GM12878 (cell line): Measurements from ENCODE around the gene DMKN. TPM values are rescaled to one million over a fixed set of nuclear protein-coding genes. Genes with fewer than 3 reads are reported as not detected.

Experiments
- ATAC-seq: fragments of 200-7000 bp; cut with Tn5 transposase; 3 replicates; pipeline ENCODE4 v1.9.1; 2020; ENCODE audit warnings: mild to moderate bottlenecking, moderate library complexity
- BruUV-seq: library from RNA; stranded (reverse); fragments of 400-500 nt; replicated peaks from 2 replicates; lab custom pipeline; 2021; lab: Mats Ljungman, UMichigan
- CTCF ChIA-PET: fragments of 300-600 bp; sonication (Branson Sonifier 250); formaldehyde crosslinking; extraction: SDS; loops from one replicate; lab custom pipeline; 2021; ENCODE audit warnings: inconsistent platforms; lab: Yijun Ruan, JAX
- POLR2A ChIA-PET: fragments of 350-600 bp; formaldehyde crosslinking; extraction: SDS; loops from one replicate; lab custom pipeline; 2021; ENCODE audit warnings: inconsistent platforms; lab: Charles Lee
- RAD21 ChIA-PET: fragments of 300-600 bp; sonication (Branson Sonifier 250); formaldehyde crosslinking; loops from one replicate; lab custom pipeline; 2023; ENCODE audit warnings: antibody characterized with exemption; ENCODE audit not compliant: unreplicated experiment; lab: Charles Lee
- SMC1A ChIA-PET: fragments of 300-600 bp; sonication (Branson Sonifier 250); formaldehyde crosslinking; loops from one replicate; lab custom pipeline; 2023; ENCODE audit not compliant: unreplicated experiment, uncharacterized antibody; lab: Charles Lee
- DNase-seq: peaks from one replicate; pipeline ENCODE4 v3.0.0-alpha.2; 2011; ENCODE audit warnings: low read depth, low spot score
- FAIRE-seq: peaks from 3 replicates; lab custom pipeline; 2011; peaks lifted over from hg19 to GRCh38; lab: Jason Lieb, UNC
- H2AFZ ChIP-seq: 2 replicates; pipeline ENCODE4 v1.6.0; 2011; ENCODE audit warnings: low read depth, low read length, control low read depth; ENCODE audit not compliant: control insufficient read depth
- H3K27ac ChIP-seq: 2 replicates; pipeline ENCODE4 v1.5.1; 2011; ENCODE audit warnings: control low read depth; ENCODE audit not compliant: control insufficient read depth, insufficient read depth
- H3K27me3 ChIP-seq, 2 experiments: replicated peaks in 1 of 2; 2 replicates each; pipeline versions ENCODE4 v1.6.0 to v1.6.1; 2011; ENCODE audit warnings: low read length in 1 of 2; ENCODE audit not compliant: control insufficient read depth in 2 of 2, insufficient read depth in 2 of 2
- H3K36me3 ChIP-seq, 2 experiments: 2 replicates each; pipeline ENCODE4 v1.5.1; 2011; ENCODE audit warnings: low read length in 1 of 2; ENCODE audit not compliant: control insufficient read depth in 2 of 2, insufficient read depth in 2 of 2
- H3K4me1 ChIP-seq: 2 replicates; pipeline ENCODE4 v1.6.1; 2011; ENCODE audit warnings: mild to moderate bottlenecking, low read length, moderate library complexity, mixed read lengths; ENCODE audit not compliant: control insufficient read depth, insufficient read depth
- H3K4me2 ChIP-seq: 2 replicates; pipeline ENCODE4 v1.6.0; 2011; ENCODE audit warnings: control low read depth; ENCODE audit not compliant: control insufficient read depth, insufficient read depth
- H3K4me3 ChIP-seq: fragments of 200-600 bp; sonication (generic); 2 replicates; pipeline ENCODE4 v1.5.1; 2016
- H3K79me2 ChIP-seq: 2 replicates; pipeline ENCODE4 v1.6.0; 2011; ENCODE audit warnings: low read length; ENCODE audit not compliant: control insufficient read depth, insufficient read depth
- H3K9ac ChIP-seq: 2 replicates; pipeline ENCODE4 v1.8.0; 2011; ENCODE audit warnings: low read length, control low read depth, mixed read lengths; ENCODE audit not compliant: control insufficient read depth, insufficient read depth
- H3K9me3 ChIP-seq: replicated peaks from 3 replicates; pipeline ENCODE4 v1.5.1; 2011; ENCODE audit warnings: mild to moderate bottlenecking, low read length; ENCODE audit not compliant: control insufficient read depth, insufficient read depth
- H4K20me1 ChIP-seq: 2 replicates; pipeline ENCODE4 v1.6.0; 2011; ENCODE audit not compliant: control insufficient read depth, insufficient read depth
- ATF2 ChIP-seq: IDR thresholded peaks from 2 replicates; pipeline ENCODE4 v1.6.1; 2012; ENCODE audit warnings: low read length, inconsistent platforms
- ATF3 ChIP-seq: IDR thresholded peaks from 2 replicates; pipeline ENCODE4 v1.6.1; 2011; ENCODE audit warnings: low read depth, mild to moderate bottlenecking, low read length, moderate library complexity, borderline replicate concordance; ENCODE audit errors: extremely low read depth
- ATF7 ChIP-seq: fragments of 450-650 bp; IDR thresholded peaks from 2 replicates; pipeline ENCODE4 v1.6.1; 2016; ENCODE audit warnings: low read depth, mild to moderate bottlenecking
- BCL3 ChIP-seq: IDR thresholded peaks from 2 replicates; pipeline ENCODE4 v1.6.1; 2011; ENCODE audit warnings: borderline replicate concordance, low read depth, mild to moderate bottlenecking, moderate library complexity, low read length; ENCODE audit not compliant: insufficient read depth, poor library complexity, severe bottlenecking
- CTCF ChIP-seq, 3 experiments: IDR thresholded peaks in 2 of 3; conservative IDR thresholded peaks in 1 of 3; 2 replicates each; pipeline ENCODE4 v1.5.1; 2011; ENCODE audit warnings: low read depth in 3 of 3, low read length in 3 of 3, mild to moderate bottlenecking in 3 of 3, control low read depth in 2 of 3, moderate library complexity in 2 of 3, inconsistent platforms in 1 of 3, mixed read lengths in 1 of 3; ENCODE audit not compliant: control insufficient read depth in 2 of 3, insufficient read depth in 1 of 3; ENCODE audit errors: extremely low read depth in 1 of 3
- DPF2 ChIP-seq: fragments of 450-650 bp; IDR thresholded peaks from 2 replicates; pipeline ENCODE4 v1.6.1; 2017; ENCODE audit warnings: mild to moderate bottlenecking
- EGR1 ChIP-seq, 2 experiments: IDR thresholded peaks; 1 replicate in 1 of 2; 2 replicates in 1 of 2; pipeline ENCODE4 v1.6.1; 2011 to 2012; ENCODE audit warnings: low read depth in 2 of 2, low read length in 2 of 2, borderline replicate concordance in 1 of 2, mild to moderate bottlenecking in 1 of 2, moderate library complexity in 1 of 2
- HCFC1 ChIP-seq: fragments of 150-350 bp; IDR thresholded peaks from 2 replicates; pipeline ENCODE4 v1.6.1; 2014; ENCODE audit warnings: low read length
- MEF2B ChIP-seq: fragments of 450-650 bp; IDR thresholded peaks from 2 replicates; pipeline ENCODE4 v1.6.1; 2018; ENCODE audit warnings: mild to moderate bottlenecking, moderate library complexity; ENCODE audit not compliant: partially characterized antibody, poor library complexity, severe bottlenecking
- MXI1 ChIP-seq: fragments of 150-350 bp; IDR thresholded peaks from 2 replicates; pipeline ENCODE4 v1.6.1; 2011; ENCODE audit warnings: low read depth, mild to moderate bottlenecking, inconsistent platforms, low read length, improper control_type of control experiment
- SIN3A ChIP-seq: IDR thresholded peaks from 2 replicates; pipeline ENCODE4 v1.6.1; 2012; ENCODE audit warnings: low read depth, low read length, improper control_type of control experiment
- SP1 ChIP-seq: IDR thresholded peaks from one replicate; pipeline ENCODE4 v1.6.1; 2011; ENCODE audit warnings: low read depth, low read length
- TAF1 ChIP-seq: IDR thresholded peaks from 2 replicates; pipeline ENCODE4 v1.6.1; 2011; ENCODE audit warnings: mild to moderate bottlenecking, low read depth, low read length, borderline replicate concordance
- ZNF687 ChIP-seq: fragments of 450-650 bp; IDR thresholded peaks from 2 replicates; pipeline ENCODE4 v1.6.1; 2017; ENCODE audit warnings: mild to moderate bottlenecking, moderate library complexity
- WGBS: methylation state at CpG from one replicate; pipeline ENCODE4 v1.1.6; 2016; ENCODE audit warnings: low lambda C conversion rate; ENCODE audit not compliant: insufficient replicate concordance, insufficient coverage; ENCODE audit errors: missing lambda C conversion rate; 5-methylcytosine and 5-hydroxymethylcytosine counted together
- in situ Hi-C: fragments of 300-500 bp; cut with MboI; formaldehyde crosslinking; loops from 9 replicates; pipeline ENCODE4 v1.14.3; 2018; ENCODE audit warnings: mixed read lengths
- intact Hi-C: fragments of 100-400 bp; cut with micrococcal nuclease; formaldehyde crosslinking; loops from one replicate; pipeline ENCODE4 v1.14.2; 2022; ENCODE audit not compliant: unreplicated experiment
- polyA plus RNA-seq, 11 experiments: library from polyadenylated mRNA; depleted of rRNA in 4 of 11; unstranded in 6 of 11; stranded (reverse) in 5 of 11; fragments of >200 nt; fragmentation: Nextera tagmentation in 4 of 11; fragmentation: Illumina TruSeq in 1 of 11; extraction: Ambion mirVana in 4 of 11; extraction: Trizol in 1 of 11; gene quantifications; 1 replicate in 1 of 11; 2 replicates in 10 of 11; pipeline versions ENCODE4 v1.2.1 to v1.2.3, GENCODE V29; 2011 to 2016; ENCODE audit warnings: inconsistent platforms in 2 of 11, missing spikeins in 2 of 11, low read depth in 1 of 11
- total RNA-seq, 4 experiments: library from RNA; depleted of rRNA in 3 of 4; stranded (reverse); fragments of >200 nt in 3 of 4; fragmentation: Illumina TruSeq in 1 of 4; extraction: Trizol in 1 of 4; gene quantifications; 2 replicates each; pipeline versions ENCODE4 v1.2.1 to v1.2.3, GENCODE V29; 2013 to 2021

Gene DMKN
- total and polyA plus RNA-seq, 10 of the 15 experiments (the other 5 are each of a cell fraction or from before 2014, with no cell fraction given) = 36.4 to 114 (median 58.6) TPM

- H3K4me3 ChIP-seq = no peak overlapping the region
- no peak overlapping the region for H3K27ac ChIP-seq
- in situ Hi-C loops = no loop called here
- H3K36me3 ChIP-seq = no peaks in the 10 kb centered on the region
- H2AFZ ChIP-seq = no peak overlapping the region
- FAIRE-seq (no peak), ATAC-seq (no peak), DNase-seq (no peak)
- intact Hi-C loops = loop anchor here (2.0 to 10.0 kb wide), 2 partner anchors 25 to 229 kb away; partner anchors contain the start of gene USF2
- no peaks in the 10 kb centered on the region for H3K79me2 ChIP-seq
- H3K4me2 ChIP-seq = no peak overlapping the region
- CTCF ChIA-PET = interaction anchor here (0.6 to 7.2 kb wide), 4 partner anchors 14 to 139 kb away, joined by 3 to 111 read pairs (median 46); no protein-coding TSS in a partner anchor
- no peaks in the 10 kb centered on the region for H3K9me3 ChIP-seq
- H3K9ac ChIP-seq = no peak overlapping the region
- WGBS = 73% methylated on average over 9 of the region's 9 CpGs
- no TSS peak for BruUV-seq
- H3K4me1 ChIP-seq = peaks cover 9% of the 10 kb centered on the region
- SMC1A ChIA-PET = interaction anchor here (0.8 to 3.1 kb wide), 4 partner anchors 9 to 54 kb away, joined by 3 to 29 read pairs (median 10); no protein-coding TSS in a partner anchor
- POLR2A ChIA-PET = interaction anchor here (0.9 kb wide), 1 partner anchor 14 kb away, joined by 3 read pairs; no protein-coding TSS in a partner anchor
- H3K27me3 ChIP-seq = peaks cover 0 to 2% of the 10 kb centered on the region in 2 experiments; a peak in 1 of 4 replicates
- RAD21 ChIA-PET = interaction anchor here (1.4 to 2.5 kb wide), 3 partner anchors 141 to 353 kb away, joined by 3 to 8 read pairs (median 4); partner anchors contain the start of gene FFAR1
- no peaks in the 10 kb centered on the region for H4K20me1 ChIP-seq
- TF ChIP-seq ATF7 (no peak), CTCF (IDR thresholded peaks at IDR 0.05 in 2 of 3, conservative IDR thresholded peaks at IDR 0.05 in 1 of 3; ENCODE audit: control insufficient read depth in 2 of 3, extremely low read depth in 1 of 3, insufficient read depth in 1 of 3, low read depth in 3 of 3, low read length in 3 of 3) (no peak), MXI1 (no peak), MEF2B (no peak), DPF2 (no peak), SP1 (no peak), ATF2 (no peak), HCFC1 (no peak), BCL3 (no peak), ATF3 (no peak), ZNF687 (no peak), EGR1 (IDR thresholded peaks at IDR 0.05; ENCODE audit: borderline replicate concordance in 1 of 2, low read depth in 2 of 2, low read length in 2 of 2) (no peak), SIN3A (no peak), TAF1 (no peak)
Observed at GRCh38 chr19:35493971-35494370, 19.5 kb downstream of the DMKN start.
